Measurements from ENCODE around the gene HS3ST5. TPM values are rescaled to one million over a fixed set of nuclear protein-coding genes. Genes with fewer than 3 reads are reported as not detected.

The HS3ST5 gene
- total RNA-seq, 1 donor from 2014 or later = 0.12 TPM

- DNase-seq (no peak), ATAC-seq (no peak)
- no peaks in the 10 kb centered on the region for H3K9me3 ChIP-seq
- H3K27me3 ChIP-seq (ENCODE audit: low read depth) = no peaks in the 10 kb centered on the region
- H3K4me3 ChIP-seq = no peak overlapping the region
- intact Hi-C loops (cut with DNase I) = no loop called here
- no peaks in the 10 kb centered on the region for H3K36me3 ChIP-seq
- H3K27ac ChIP-seq = no peak overlapping the region
- TF ChIP-seq CTCF (IDR thresholded peaks at IDR 0.05) = no peak
- H3K4me1 ChIP-seq = no peaks in the 10 kb centered on the region
Measured at GRCh38 chr6:114142258-114142657, 200.6 kb downstream of the HS3ST5 start.

GRCh38 chr6:114140416-114140815 is 202.4 kb downstream of the HS3ST5 start:
- Histone ChIP-seq H3K27ac (no peak overlapping the region), H3K4me1 (no peaks in the 10 kb centered on the region), H3K4me3 (no peak overlapping the region), H3K9me3 (no peaks in the 10 kb centered on the region), H3K27me3 (ENCODE audit: low read depth) (no peaks in the 10 kb centered on the region), H3K36me3 (no peaks in the 10 kb centered on the region)
- no peak for DNase-seq
- ATAC-seq = no peak
- TF ChIP-seq CTCF (IDR thresholded peaks at IDR 0.05) = no peak
- intact Hi-C loops (cut with DNase I) = no loop called here

GRCh38 chr6:114138577-114139248 is 204.1 kb downstream of the HS3ST5 start:
- Histone ChIP-seq H3K27ac (no peak overlapping the region), H3K4me3 (no peak overlapping the region), H3K36me3 (no peaks in the 10 kb centered on the region), H3K4me1 (no peaks in the 10 kb centered on the region), H3K27me3 (ENCODE audit: low read depth) (no peaks in the 10 kb centered on the region), H3K9me3 (no peaks in the 10 kb centered on the region)
- ATAC-seq (no peak), DNase-seq (no peak)
- intact Hi-C loops (cut with DNase I) = no loop called here
- no peak for TF ChIP-seq CTCF (IDR thresholded peaks at IDR 0.05)

GRCh38 chr6:114135363-114135971 is 207.4 kb downstream of the HS3ST5 start:
- Histone ChIP-seq H3K4me3 (no peak overlapping the region), H3K27ac (no peak overlapping the region), H3K9me3 (no peaks in the 10 kb centered on the region), H3K27me3 (ENCODE audit: low read depth) (no peaks in the 10 kb centered on the region), H3K4me1 (no peaks in the 10 kb centered on the region), H3K36me3 (no peaks in the 10 kb centered on the region)
- DNase-seq = no peak
- intact Hi-C loops (cut with DNase I) = no loop called here
- ATAC-seq = no peak
- no peak for TF ChIP-seq CTCF (IDR thresholded peaks at IDR 0.05)

- no peak overlapping the region for H3K4me3 ChIP-seq
- H3K27ac ChIP-seq = no peak overlapping the region
- no peak for DNase-seq
- no peaks in the 10 kb centered on the region for H3K27me3 ChIP-seq (ENCODE audit: low read depth)
- ATAC-seq = no peak
- no peaks in the 10 kb centered on the region for H3K36me3 ChIP-seq
- no peaks in the 10 kb centered on the region for H3K9me3 ChIP-seq
- TF ChIP-seq CTCF (IDR thresholded peaks at IDR 0.05) = no peak
- no peaks in the 10 kb centered on the region for H3K4me1 ChIP-seq
- intact Hi-C loops (cut with DNase I) = no loop called here
Measured at GRCh38 chr6:114133816-114134215, 209.0 kb downstream of the HS3ST5 start.
